MM.1S (cell line): Measurements from ENCODE around the gene TINAG.

Experiments used
- EZH2 ChIP-seq: fragments of 300-600 bp; sonication (generic); optimal IDR thresholded peaks from 2 replicates; pipeline ENCODE3; 2017; ENCODE audit warnings: low read depth, mild to moderate bottlenecking, antibody characterized with exemption, low read length, mixed read lengths
- TF ChIP-seq, protein P1 (sequence below): fragments of 300-600 bp; sonication (generic); IDR thresholded peaks from 2 replicates; pipeline ENCODE4 v1.5.1; 2016; ENCODE audit warnings: antibody characterized with exemption, low read length, mixed read lengths

DNA sequence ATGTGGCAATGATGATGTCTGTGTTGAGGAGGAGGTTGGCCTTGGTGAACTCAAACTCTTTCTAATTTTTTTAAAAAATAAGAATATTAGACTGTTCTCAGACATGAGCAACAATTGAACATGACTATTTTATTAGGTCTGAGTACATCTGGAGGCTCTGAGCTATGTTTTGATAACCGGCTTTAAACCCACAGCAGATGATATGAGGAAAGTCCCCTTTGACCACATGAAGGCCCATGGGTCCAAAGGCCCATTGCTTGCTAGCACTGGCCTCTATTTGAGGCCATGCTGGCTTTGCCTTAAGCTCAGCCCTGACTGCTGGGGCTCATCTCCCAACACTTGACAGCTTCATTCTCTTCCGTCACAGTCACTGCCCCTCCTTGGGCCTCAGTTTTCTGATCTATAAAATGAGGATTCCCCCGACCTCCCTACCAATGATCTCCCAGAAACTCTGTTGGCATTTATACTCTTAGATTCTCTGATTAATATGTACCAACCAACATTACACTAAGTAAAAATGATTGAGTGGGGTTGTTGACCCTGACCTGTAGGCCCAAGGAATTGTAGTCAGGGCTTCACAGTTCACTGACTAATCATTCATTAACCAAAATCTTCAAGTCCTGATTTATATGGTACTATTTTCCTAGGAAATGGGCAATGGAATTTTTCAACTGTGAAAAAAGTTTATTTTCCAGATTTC is 23.9 kb upstream of the TINAG start:
- TF ChIP-seq, protein P1, sequence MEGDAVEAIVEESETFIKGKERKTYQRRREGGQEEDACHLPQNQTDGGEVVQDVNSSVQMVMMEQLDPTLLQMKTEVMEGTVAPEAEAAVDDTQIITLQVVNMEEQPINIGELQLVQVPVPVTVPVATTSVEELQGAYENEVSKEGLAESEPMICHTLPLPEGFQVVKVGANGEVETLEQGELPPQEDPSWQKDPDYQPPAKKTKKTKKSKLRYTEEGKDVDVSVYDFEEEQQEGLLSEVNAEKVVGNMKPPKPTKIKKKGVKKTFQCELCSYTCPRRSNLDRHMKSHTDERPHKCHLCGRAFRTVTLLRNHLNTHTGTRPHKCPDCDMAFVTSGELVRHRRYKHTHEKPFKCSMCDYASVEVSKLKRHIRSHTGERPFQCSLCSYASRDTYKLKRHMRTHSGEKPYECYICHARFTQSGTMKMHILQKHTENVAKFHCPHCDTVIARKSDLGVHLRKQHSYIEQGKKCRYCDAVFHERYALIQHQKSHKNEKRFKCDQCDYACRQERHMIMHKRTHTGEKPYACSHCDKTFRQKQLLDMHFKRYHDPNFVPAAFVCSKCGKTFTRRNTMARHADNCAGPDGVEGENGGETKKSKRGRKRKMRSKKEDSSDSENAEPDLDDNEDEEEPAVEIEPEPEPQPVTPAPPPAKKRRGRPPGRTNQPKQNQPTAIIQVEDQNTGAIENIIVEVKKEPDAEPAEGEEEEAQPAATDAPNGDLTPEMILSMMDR, result no peak
- TF ChIP-seq EZH2, result no peak
